ENCODE data around the gene PGBD2.
"Not testable (repeated sequence)": the region's sequence is repeated elsewhere in the genome, so short reads cannot be mapped to it uniquely, and the experiment has no call there.

PGBD2 gene

GRCh38 chr1:248885646-248886045 is 20.4 kb upstream of the PGBD2 start:
- H3K27me3 ChIP-seq (ENCODE audit: insufficient read depth, poor library complexity, severe bottlenecking), result no peaks in the 10 kb centered on the region
- TF ChIP-seq POLR2AphosphoS5 (IDR thresholded peaks at IDR 0.05; ENCODE audit: low read depth) (no peak), GABPA (IDR thresholded peaks at IDR 0.05; ENCODE audit: low read depth) (no peak), REST (IDR thresholded peaks at IDR 0.05; ENCODE audit: insufficient replicate concordance, low read depth) (no peak), SPI1 (IDR thresholded peaks at IDR 0.05; ENCODE audit: borderline replicate concordance, low read depth) (no peak), CTCF (IDR thresholded peaks at IDR 0.05; ENCODE audit: insufficient read depth, low read length) (no peak)
- H3K4me3 ChIP-seq (replicated peaks; ENCODE audit: insufficient read depth, low read length), result no peak overlapping the region
- DNase-seq (ENCODE audit: low read depth in 1 of 2, low spot score in 1 of 2), result no peak
- no peak overlapping the region for H3K27ac ChIP-seq (replicated peaks)

- no peaks in the 10 kb centered on the region for H3K27me3 ChIP-seq (ENCODE audit: insufficient read depth, poor library complexity, severe bottlenecking)
- no peak overlapping the region for H3K4me3 ChIP-seq (replicated peaks; ENCODE audit: insufficient read depth, low read length)
- TF ChIP-seq GABPA (IDR thresholded peaks at IDR 0.05; ENCODE audit: low read depth) (no peak), REST (IDR thresholded peaks at IDR 0.05; ENCODE audit: insufficient replicate concordance, low read depth) (no peak), SPI1 (IDR thresholded peaks at IDR 0.05; ENCODE audit: borderline replicate concordance, low read depth) (no peak), CTCF (IDR thresholded peaks at IDR 0.05; ENCODE audit: insufficient read depth, low read length) (no peak), POLR2AphosphoS5 (IDR thresholded peaks at IDR 0.05; ENCODE audit: low read depth) (no peak)
- no peak for DNase-seq (ENCODE audit: low read depth in 1 of 2, low spot score in 1 of 2)
- no peak overlapping the region for H3K27ac ChIP-seq (replicated peaks)
Measured at GRCh38 chr1:248886237-248886895, 19.7 kb upstream of the PGBD2 start.

- not testable (repeated sequence) for H3K27ac ChIP-seq (replicated peaks); H3K4me3 ChIP-seq (replicated peaks; ENCODE audit: insufficient read depth, low read length); DNase-seq (ENCODE audit: low read depth in 1 of 2, low spot score in 1 of 2); H3K27me3 ChIP-seq (ENCODE audit: insufficient read depth, poor library complexity, severe bottlenecking)
Measured at GRCh38 chr1:248889914-248890243, 16.2 kb upstream of the PGBD2 start.

GRCh38 chr1:248890549-248891498 is 15.2 kb upstream of the PGBD2 start:
- no peak overlapping the region for H3K4me3 ChIP-seq (replicated peaks; ENCODE audit: insufficient read depth, low read length)
- no peak for TF ChIP-seq CTCF (IDR thresholded peaks at IDR 0.05; ENCODE audit: insufficient read depth, low read length)
- no peak for TF ChIP-seq GABPA (IDR thresholded peaks at IDR 0.05; ENCODE audit: low read depth)
- TF ChIP-seq REST (IDR thresholded peaks at IDR 0.05; ENCODE audit: insufficient replicate concordance, low read depth), result no peak
- no peak for TF ChIP-seq POLR2AphosphoS5 (IDR thresholded peaks at IDR 0.05; ENCODE audit: low read depth)
- no peak for TF ChIP-seq SPI1 (IDR thresholded peaks at IDR 0.05; ENCODE audit: borderline replicate concordance, low read depth)

More at GRCh38 chr1:248890549-248891498, 15.2 kb upstream of the PGBD2 start:
- Histone ChIP-seq H3K27ac (replicated peaks) (no peak overlapping the region), H3K27me3 (ENCODE audit: insufficient read depth, poor library complexity, severe bottlenecking) (no peaks in the 10 kb centered on the region)
- no peak for DNase-seq (ENCODE audit: low read depth in 1 of 2, low spot score in 1 of 2)

Data from HL-60 (cell line).